Measurements from ENCODE around the gene ITPK1. TPM values are rescaled to one million over a fixed set of nuclear protein-coding genes. Genes with fewer than 3 reads are reported as not detected.

Gene ITPK1
- total RNA-seq, 1 donor from 2014 or later = 112 TPM

DNA sequence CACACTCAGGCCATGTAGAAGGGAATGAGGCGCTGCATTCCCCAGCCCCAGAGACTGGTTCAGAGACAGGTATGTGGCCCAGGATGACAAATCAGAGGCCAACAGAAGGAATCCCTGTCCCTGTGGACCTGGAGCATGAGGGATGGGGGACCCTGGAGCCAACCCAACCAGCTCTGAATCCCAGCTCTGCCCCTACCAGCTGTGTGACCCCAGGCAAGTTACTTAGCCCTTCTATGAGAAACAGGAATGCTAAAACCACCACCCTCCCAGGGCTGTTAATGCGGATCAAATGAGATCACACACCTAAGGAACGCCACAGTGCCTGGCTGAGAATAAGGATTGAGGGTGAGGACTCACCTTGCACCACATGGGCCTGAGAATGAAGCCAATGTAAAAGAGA lies 15.6 kb downstream of the ITPK1 start:
- Histone ChIP-seq H3K4me3 (no peak overlapping the region), H3K27me3 (ENCODE audit: low read depth) (no peaks in the 10 kb centered on the region), H3K9me3 (replicated peaks) (no peaks in the 10 kb centered on the region), H3K4me1 (peaks cover 91% of the 10 kb centered on the region), H3K36me3 (no peaks in the 10 kb centered on the region), H3K27ac (replicated peaks) (no peak overlapping the region)
- intact Hi-C loops (cut with micrococcal nuclease) = no loop called here
- TF ChIP-seq, protein P1, sequence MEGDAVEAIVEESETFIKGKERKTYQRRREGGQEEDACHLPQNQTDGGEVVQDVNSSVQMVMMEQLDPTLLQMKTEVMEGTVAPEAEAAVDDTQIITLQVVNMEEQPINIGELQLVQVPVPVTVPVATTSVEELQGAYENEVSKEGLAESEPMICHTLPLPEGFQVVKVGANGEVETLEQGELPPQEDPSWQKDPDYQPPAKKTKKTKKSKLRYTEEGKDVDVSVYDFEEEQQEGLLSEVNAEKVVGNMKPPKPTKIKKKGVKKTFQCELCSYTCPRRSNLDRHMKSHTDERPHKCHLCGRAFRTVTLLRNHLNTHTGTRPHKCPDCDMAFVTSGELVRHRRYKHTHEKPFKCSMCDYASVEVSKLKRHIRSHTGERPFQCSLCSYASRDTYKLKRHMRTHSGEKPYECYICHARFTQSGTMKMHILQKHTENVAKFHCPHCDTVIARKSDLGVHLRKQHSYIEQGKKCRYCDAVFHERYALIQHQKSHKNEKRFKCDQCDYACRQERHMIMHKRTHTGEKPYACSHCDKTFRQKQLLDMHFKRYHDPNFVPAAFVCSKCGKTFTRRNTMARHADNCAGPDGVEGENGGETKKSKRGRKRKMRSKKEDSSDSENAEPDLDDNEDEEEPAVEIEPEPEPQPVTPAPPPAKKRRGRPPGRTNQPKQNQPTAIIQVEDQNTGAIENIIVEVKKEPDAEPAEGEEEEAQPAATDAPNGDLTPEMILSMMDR (IDR thresholded peaks at IDR 0.05; ENCODE audit: borderline replicate concordance) = no peak
- DNase-seq = no peak

DNA sequence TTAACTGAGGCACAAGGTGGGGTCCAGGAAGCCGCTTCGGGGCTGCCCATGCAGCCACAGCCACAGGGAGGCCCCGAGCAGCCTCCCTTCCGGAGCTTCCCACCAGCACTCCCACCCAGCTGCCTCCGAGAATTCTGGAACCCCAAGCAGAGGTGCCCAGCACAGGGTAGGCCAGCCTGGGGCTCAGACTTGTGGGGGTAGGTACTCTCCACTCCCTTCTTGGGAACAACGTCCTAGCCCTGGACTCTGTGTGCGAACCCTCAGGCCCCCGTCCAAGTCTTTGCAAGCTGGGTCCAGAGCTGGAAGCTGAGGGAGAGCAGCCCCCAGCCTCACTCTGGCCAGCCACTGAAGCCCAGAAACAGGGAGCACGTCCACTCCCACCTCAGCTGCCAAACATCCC lies 16.1 kb downstream of the ITPK1 start:
- Histone ChIP-seq H3K27ac (replicated peaks) (peak overlapping the region; percentile 51), H3K9me3 (replicated peaks) (no peaks in the 10 kb centered on the region), H3K4me1 (peaks cover 91% of the 10 kb centered on the region), H3K27me3 (ENCODE audit: low read depth) (no peaks in the 10 kb centered on the region), H3K4me3 (no peak overlapping the region), H3K36me3 (no peaks in the 10 kb centered on the region)
- no peak for DNase-seq
- intact Hi-C loops (cut with micrococcal nuclease) = no loop called here
- TF ChIP-seq, protein P1 (IDR thresholded peaks at IDR 0.05; ENCODE audit: borderline replicate concordance) = no peak

DNA sequence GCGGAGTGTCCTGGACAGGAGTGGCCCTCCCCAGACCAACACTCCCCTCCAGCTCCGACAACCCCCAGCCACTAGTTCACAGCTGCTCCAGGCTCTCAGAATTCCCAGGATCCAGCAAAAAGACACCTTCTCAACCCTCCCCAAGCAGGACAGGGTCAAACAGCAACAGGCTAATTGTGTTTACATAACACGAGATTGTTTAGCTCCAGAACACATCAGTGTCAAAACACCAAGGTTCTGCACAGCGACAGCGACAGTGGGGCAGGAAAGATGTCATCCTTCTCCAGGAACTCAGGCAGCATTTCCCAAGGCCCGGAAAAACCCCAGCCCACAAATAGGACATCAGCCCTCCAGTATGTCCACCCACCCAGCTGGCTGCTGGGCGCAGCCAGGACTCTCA lies 16.5 kb downstream of the ITPK1 start:
- TF ChIP-seq, protein P1 (IDR thresholded peaks at IDR 0.05; ENCODE audit: borderline replicate concordance) = no peak
- Histone ChIP-seq H3K4me1 (peaks cover 92% of the 10 kb centered on the region), H3K36me3 (no peaks in the 10 kb centered on the region), H3K27ac (replicated peaks) (peak overlapping the region; percentile 51), H3K27me3 (ENCODE audit: low read depth) (no peaks in the 10 kb centered on the region), H3K9me3 (replicated peaks) (no peaks in the 10 kb centered on the region), H3K4me3 (no peak overlapping the region)
- no peak for DNase-seq
- intact Hi-C loops (cut with micrococcal nuclease) = no loop called here

DNA sequence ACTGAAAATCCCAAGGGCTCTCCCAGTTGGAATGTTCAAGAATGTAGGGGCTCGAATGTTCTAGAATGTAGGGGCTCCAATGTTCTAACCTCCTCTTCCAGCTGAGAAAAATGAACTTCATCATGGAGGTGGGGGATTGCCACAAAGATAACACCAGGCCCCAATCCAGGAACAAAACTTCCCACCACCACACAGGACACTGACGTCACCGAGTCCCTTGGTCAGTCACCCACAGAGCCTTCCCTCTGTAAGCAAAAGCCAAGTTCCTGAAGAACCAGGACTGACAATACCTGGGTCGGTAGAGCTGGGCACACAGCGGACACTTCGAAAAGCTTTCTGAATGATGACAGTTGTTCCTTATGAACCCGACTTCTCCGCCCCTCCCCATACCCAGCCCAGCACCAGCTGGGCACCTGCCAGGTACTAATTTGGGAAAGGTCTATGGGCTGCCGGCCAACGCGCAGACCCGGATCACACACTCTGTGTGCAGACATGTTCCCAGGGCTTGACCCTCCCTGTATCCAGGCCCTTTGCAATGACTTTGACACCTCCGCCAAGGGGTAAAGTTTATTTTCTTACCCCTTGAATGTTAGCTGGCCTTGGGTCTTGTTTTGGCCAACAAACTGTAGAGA lies 18.9 kb downstream of the ITPK1 start:
- DNase-seq = peak; percentile 64
- Histone ChIP-seq H3K4me3 (no peak overlapping the region), H3K36me3 (no peaks in the 10 kb centered on the region), H3K27me3 (ENCODE audit: low read depth) (no peaks in the 10 kb centered on the region), H3K9me3 (replicated peaks) (no peaks in the 10 kb centered on the region), H3K27ac (replicated peaks) (peak overlapping the region; percentile 82), H3K4me1 (peaks cover 100% of the 10 kb centered on the region)
- TF ChIP-seq, protein P1 (IDR thresholded peaks at IDR 0.05; ENCODE audit: borderline replicate concordance) = no peak
- intact Hi-C loops (cut with micrococcal nuclease) = no loop called here

DNA sequence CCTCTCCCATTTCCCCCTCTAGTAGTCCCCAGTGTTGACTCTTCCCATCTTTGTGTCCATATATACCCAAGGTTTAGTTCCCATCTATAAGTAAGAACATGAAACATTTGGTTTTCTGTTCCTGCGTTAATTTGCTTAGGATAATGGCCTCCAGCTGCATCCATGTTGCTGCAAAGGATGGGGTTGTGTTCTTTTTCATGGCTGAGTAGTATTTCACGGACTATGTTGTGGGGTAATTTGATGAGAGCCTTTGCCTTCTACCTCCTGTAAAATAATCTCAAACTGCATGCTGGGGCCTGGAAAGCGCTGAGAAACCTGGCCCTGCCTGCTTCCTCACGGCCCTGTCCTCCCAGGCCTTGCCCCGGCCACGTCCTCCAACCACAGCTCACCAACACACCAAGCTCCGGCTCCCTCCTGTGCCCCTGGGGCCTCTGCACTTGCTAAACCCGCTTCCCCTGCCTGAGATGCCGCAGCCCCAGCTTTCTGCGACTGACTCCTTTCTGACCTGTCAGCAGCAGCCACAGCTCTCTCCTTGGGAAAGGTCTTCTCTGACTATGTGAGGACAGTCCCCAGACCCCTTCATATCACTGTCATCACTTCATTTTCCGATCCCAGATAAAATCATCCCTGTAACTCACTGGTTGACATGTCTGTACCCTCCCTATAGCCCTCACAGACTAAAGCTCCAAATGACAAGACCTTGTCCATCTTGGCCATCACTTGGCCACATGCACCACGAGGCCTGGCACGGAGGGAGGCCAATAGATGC lies 19.8 kb downstream of the ITPK1 start:
- no peak overlapping the region for H3K4me3 ChIP-seq
- peak overlapping the region; percentile 82 for H3K27ac ChIP-seq (replicated peaks)
- no peaks in the 10 kb centered on the region for H3K27me3 ChIP-seq (ENCODE audit: low read depth)
- TF ChIP-seq, protein P1 (IDR thresholded peaks at IDR 0.05; ENCODE audit: borderline replicate concordance) = no peak
- no peaks in the 10 kb centered on the region for H3K36me3 ChIP-seq
- no peak for DNase-seq
- intact Hi-C loops (cut with micrococcal nuclease) = no loop called here
- H3K4me1 ChIP-seq = peaks cover 100% of the 10 kb centered on the region
- H3K9me3 ChIP-seq (replicated peaks) = no peaks in the 10 kb centered on the region
